Measurements from ENCODE around the gene IDUA. TPM values are rescaled to one million over a fixed set of nuclear protein-coding genes. Genes with fewer than 3 reads are reported as not detected.
A peak's percentile ranks its signal among the peaks of the same experiment; 100 is the strongest.

IDUA gene
- total RNA-seq, 1 donor from 2014 or later, result 46.0 TPM

DNA sequence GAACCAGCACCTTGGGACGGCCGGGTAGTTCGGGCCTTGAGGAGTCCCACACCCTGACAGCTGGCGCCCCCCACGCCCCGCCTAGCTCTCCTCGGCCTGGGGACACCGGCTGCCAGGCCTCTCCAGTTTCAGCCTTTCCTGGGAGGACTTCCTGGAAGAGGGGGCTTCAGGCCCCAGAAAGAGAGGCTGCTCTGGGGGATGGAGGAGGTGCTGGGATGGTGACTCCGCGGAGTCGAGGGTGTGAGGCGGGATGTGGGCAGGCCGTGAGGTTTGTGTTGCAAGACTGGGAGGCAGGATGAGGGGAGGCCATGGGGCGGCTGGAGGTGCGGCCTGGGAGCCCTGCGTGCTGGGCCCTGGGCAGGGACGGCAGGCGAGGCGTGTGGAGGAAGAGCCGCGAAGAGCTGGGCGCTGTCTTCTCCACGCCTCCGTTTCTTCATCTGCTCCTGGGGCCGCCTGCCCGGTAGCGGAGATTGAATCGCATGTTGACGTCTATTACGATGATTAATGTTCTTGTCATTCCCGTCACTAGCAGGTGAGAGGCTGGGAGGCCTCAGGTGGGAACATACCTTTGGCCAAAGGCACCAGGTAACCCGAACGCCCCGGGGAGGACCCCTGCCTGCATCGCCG, 23.7 kb downstream of the IDUA start:
- peaks cover 7% of the 10 kb centered on the region for H3K27me3 Mint-ChIP-seq (ENCODE audit: low read depth)
- TF ChIP-seq, protein P1, sequence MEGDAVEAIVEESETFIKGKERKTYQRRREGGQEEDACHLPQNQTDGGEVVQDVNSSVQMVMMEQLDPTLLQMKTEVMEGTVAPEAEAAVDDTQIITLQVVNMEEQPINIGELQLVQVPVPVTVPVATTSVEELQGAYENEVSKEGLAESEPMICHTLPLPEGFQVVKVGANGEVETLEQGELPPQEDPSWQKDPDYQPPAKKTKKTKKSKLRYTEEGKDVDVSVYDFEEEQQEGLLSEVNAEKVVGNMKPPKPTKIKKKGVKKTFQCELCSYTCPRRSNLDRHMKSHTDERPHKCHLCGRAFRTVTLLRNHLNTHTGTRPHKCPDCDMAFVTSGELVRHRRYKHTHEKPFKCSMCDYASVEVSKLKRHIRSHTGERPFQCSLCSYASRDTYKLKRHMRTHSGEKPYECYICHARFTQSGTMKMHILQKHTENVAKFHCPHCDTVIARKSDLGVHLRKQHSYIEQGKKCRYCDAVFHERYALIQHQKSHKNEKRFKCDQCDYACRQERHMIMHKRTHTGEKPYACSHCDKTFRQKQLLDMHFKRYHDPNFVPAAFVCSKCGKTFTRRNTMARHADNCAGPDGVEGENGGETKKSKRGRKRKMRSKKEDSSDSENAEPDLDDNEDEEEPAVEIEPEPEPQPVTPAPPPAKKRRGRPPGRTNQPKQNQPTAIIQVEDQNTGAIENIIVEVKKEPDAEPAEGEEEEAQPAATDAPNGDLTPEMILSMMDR (IDR thresholded peaks at IDR 0.05), result no peak
- peaks cover 14% of the 10 kb centered on the region for H3K4me1 Mint-ChIP-seq (ENCODE audit: low read depth)
- H3K27ac Mint-ChIP-seq (ENCODE audit: unreplicated experiment), result peak overlapping the region; percentile 91
- H3K4me3 Mint-ChIP-seq (ENCODE audit: unreplicated experiment), result peak overlapping the region; percentile 73
- DNase-seq (ENCODE audit: low spot score), result no peak
- peaks cover 4% of the 10 kb centered on the region for H3K36me3 Mint-ChIP-seq (ENCODE audit: low read depth)
- H3K9me3 Mint-ChIP-seq (ENCODE audit: low read depth), result peaks cover 3% of the 10 kb centered on the region

DNA sequence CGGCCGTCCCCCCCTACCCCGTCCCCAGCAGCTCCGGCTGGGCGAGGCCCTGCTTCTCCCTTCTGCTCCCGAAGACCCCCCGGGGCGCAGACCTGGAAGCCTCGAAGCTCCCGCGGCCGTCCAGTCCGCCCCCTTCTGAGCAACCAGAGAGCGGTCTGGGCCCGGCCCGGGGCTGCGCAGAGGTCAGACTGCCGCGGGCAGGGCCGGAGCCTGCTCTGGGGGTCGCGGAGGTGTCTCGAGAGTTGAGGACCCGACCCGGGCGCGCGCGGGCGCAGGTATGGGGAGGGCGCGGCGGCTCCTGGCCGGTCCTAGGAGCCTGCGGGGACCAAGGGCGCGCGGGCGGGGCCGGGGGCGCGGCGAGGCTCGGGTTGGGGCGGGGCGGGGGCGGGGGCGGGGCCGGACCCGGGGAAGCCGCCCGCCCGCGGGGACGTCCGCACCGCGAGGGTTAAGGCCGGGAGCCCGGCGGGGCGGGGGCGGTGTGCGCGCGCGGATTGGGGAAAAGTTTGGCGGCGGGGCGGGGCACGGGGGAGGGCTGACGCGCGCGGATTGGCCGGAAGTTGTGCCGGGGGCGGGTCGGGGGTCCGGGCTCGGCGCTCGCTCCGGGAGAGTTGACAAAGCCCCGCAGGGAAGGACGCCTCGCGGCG, 24.3 kb downstream of the IDUA start, which contains the start of gene FGFRL1:
FGFRL1 (plus strand) TSS at position 605 of the 644 bp plus-strand sequence. CDS start 860 bp downstream, outside the sequence.
- Mint-ChIP-seq H3K4me1 (ENCODE audit: low read depth) (peaks cover 14% of the 10 kb centered on the region), H3K9me3 (ENCODE audit: low read depth) (peaks cover 3% of the 10 kb centered on the region), H3K36me3 (ENCODE audit: low read depth) (peaks cover 4% of the 10 kb centered on the region), H3K27me3 (ENCODE audit: low read depth) (peaks cover 7% of the 10 kb centered on the region), H3K27ac (ENCODE audit: unreplicated experiment) (peak within 1 kb of the TSS; percentile 91), H3K4me3 (ENCODE audit: unreplicated experiment) (peak within 1 kb of the TSS; percentile 73)
- TF ChIP-seq, protein P1 (IDR thresholded peaks at IDR 0.05), result no peak
- no peak for DNase-seq (ENCODE audit: low spot score)

DNA sequence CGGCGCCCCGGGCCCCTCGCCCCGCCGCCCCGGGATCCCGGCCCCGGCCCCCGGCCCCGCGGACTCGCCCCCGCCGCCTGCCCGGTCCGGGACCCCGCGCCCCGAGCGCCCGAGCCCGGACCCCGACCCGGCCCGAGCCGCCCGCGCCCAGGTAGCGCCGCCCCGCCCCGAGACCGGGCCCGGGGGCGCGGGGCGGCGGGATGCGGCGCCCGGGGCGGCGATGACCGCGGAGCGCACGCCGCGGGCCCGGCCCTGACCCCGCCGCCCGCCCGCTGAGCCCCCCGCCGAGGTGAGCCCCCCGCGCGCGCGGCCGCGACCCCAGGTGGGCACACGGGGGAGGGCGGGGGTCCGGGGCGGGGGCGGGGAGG, 24.8 kb downstream of the IDUA start:
- Mint-ChIP-seq H3K36me3 (ENCODE audit: low read depth) (peaks cover 4% of the 10 kb centered on the region), H3K4me1 (ENCODE audit: low read depth) (peaks cover 14% of the 10 kb centered on the region), H3K27ac (ENCODE audit: unreplicated experiment) (no peak overlapping the region), H3K4me3 (ENCODE audit: unreplicated experiment) (no peak overlapping the region), H3K9me3 (ENCODE audit: low read depth) (peaks cover 3% of the 10 kb centered on the region), H3K27me3 (ENCODE audit: low read depth) (peaks cover 7% of the 10 kb centered on the region)
- TF ChIP-seq, protein P1 (IDR thresholded peaks at IDR 0.05), result no peak
- DNase-seq (ENCODE audit: low spot score), result no peak

DNA sequence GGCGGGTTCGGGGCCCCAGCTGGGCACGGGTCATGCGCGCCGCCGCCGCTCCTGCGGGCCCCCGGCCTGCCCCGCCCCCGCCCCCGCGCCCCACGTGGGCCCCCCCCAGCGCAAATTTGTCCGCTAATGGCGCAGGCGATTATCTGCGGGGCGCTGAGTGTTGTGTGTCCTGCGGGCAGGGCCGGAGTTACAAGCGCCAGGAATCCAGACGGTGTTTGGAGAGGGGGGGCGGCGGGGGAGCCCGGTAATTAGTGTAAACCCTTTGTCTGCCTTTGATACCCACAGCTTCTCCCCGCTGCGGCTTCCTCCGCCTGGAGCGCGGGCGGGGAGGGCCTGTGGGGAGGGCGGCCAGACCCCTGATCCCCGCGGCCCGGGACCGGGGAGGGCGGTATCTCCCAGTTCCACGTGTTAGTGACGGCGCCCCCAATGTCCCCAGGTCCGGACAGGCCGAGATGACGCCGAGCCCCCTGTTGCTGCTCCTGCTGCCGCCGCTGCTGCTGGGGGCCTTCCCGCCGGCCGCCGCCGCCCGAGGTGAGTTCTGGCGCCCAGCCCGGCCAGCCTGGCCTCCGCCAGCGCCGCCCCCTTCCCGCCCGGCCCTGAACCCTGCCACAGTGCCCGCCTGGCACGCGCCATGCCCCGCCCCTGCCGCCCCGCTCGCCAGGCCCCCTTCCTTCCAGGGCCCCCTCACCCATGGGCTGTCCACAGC, 25.3 kb downstream of the IDUA start:
- Mint-ChIP-seq H3K9me3 (ENCODE audit: low read depth) (no peaks in the 10 kb centered on the region), H3K27ac (ENCODE audit: unreplicated experiment) (no peak overlapping the region), H3K27me3 (ENCODE audit: low read depth) (peaks cover 4% of the 10 kb centered on the region), H3K4me1 (ENCODE audit: low read depth) (peaks cover 14% of the 10 kb centered on the region), H3K36me3 (ENCODE audit: low read depth) (peaks cover 2% of the 10 kb centered on the region), H3K4me3 (ENCODE audit: unreplicated experiment) (peak overlapping the region; percentile 60)
- TF ChIP-seq, protein P1 (IDR thresholded peaks at IDR 0.05), result no peak
- no peak for DNase-seq (ENCODE audit: low spot score)
